ENCODE data around the gene INPP5D.

INPP5D gene

DNA sequence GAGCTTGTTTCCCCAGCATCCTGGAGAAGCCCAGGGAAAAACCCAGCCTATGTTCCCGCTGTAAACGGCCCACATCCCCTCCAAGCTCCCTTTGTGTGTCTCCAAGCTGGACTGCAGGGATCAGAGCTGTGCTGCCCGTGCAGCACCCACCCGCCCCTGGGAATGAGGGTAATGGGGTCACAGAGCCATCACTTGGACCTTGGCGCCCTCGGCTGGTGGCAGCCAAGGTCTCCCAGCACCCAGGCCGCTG lies 670 bp upstream of the INPP5D start:
- CTCF ChIA-PET, result interaction anchor here (0.7 kb wide), 3 partner anchors 20 to 185 kb away, joined by 3 to 4 read pairs (median 3); no protein-coding TSS in a partner anchor
- POLR2A ChIA-PET (ENCODE audit: low non-redundant PET), result no interaction called here
- no peak for TF ChIP-seq CTCF (conservative IDR thresholded peaks at IDR 0.05; ENCODE audit: low read depth)
- H3K27ac ChIP-seq, result no peak overlapping the region
- no peak for DNase-seq (ENCODE audit: low spot score)

GRCh38 chr2:233060501-233060979 lies 398 bp downstream of the INPP5D start:
- CTCF ChIA-PET, result interaction anchor here (0.8 kb wide), 1 partner anchor 191 kb away, joined by 3 read pairs; the partner anchor contains the start of gene ATG16L1
- no peak overlapping the region for H3K27ac ChIP-seq

DNA sequence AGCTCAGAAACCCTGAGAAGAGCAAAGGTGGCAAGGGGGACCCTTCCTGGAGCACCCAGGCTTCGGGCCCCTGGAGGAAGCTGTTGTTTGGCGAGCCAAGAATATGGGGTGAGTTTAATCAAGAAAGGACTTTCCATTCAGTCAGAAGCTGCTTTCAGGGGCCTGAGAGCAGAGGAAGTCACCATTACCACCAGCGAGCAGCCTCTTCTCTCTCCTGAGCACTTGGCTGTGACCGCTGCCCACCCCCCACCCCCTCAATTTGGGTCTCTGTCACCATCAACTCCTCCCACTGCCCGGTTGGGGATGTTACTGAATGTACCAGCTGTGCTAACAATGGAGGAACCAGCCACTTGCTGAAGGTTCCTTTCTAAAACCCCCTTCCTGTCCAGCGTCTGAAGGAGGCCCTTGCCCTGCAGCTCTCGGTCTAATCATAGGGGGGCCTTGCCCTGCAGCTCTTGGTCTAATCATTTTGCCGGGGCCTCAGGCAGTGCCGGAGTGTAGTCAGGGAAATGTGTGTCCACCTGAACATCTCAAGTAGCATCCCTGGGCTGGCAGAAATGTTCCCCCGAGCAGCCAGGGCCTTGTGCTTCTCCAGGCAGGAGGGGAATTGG lies 943 bp downstream of the INPP5D start:
- TF ChIP-seq CTCF (conservative IDR thresholded peaks at IDR 0.05; ENCODE audit: low read depth), result no peak
- no peak overlapping the region for H3K27ac ChIP-seq
- ChIA-PET CTCF (interaction anchor here (1.2 kb wide), 1 partner anchor 190 kb away, joined by 3 read pairs; the partner anchor contains the start of gene ATG16L1), POLR2A (ENCODE audit: low non-redundant PET) (no interaction called here)
- DNase-seq (ENCODE audit: low spot score), result no peak

More at GRCh38 chr2:233060501-233060979, 398 bp downstream of the INPP5D start:
- DNase-seq (ENCODE audit: low spot score), result no peak
- TF ChIP-seq CTCF (conservative IDR thresholded peaks at IDR 0.05; ENCODE audit: low read depth), result no peak
- POLR2A ChIA-PET (ENCODE audit: low non-redundant PET), result no interaction called here

DNA sequence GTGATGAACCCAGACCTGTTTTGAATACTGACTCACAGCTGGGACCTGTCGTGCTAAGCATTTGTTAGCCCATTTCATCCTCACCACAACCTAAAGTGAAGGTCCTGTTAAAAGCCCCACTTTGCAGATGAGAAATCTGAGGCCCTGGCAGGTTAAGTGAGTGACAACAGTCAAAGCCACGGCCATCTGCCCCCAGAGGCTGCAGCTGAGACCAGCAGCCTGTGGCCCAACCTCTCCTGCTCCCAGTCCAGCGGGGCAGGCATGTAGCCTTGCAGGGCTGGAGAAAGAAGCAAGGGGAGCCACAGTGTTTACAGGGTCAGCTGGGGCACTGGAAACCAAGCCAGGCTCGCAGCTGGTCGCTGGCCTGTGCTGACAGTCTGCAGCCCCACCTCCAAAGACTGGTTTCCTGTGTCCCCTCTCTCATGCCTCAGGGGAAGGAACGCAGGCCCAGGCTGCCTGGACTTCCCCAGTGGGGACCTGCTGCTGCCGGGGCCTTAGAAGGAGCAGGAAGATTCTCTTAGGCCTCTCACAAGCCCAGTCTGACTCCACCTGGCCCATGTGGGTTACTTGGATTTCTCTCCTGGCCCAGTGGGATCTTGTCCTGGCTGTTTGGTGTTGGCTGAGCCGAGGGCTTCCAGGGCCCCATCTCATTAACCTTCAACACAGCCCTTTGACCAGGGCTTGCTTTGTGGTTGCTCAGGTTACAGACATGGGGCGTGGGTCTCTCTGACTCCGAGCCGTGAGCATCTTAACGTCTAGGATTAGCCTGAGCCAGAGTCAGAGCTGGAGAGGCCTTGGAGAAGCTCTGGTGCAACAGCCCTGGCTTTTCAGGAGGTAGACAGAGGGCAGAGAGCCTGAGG lies 1.7 kb downstream of the INPP5D start:
- no peak for TF ChIP-seq CTCF (conservative IDR thresholded peaks at IDR 0.05; ENCODE audit: low read depth)
- ChIA-PET POLR2A (ENCODE audit: low non-redundant PET) (no interaction called here), CTCF (interaction anchor here (1.2 kb wide), 1 partner anchor 190 kb away, joined by 3 read pairs; the partner anchor contains the start of gene ATG16L1)
- no peak overlapping the region for H3K27ac ChIP-seq
- DNase-seq (ENCODE audit: low spot score), result no peak

GRCh38 chr2:233062451-233062850 lies 2.3 kb downstream of the INPP5D start:
- no peak for TF ChIP-seq CTCF (conservative IDR thresholded peaks at IDR 0.05; ENCODE audit: low read depth)
- no peak overlapping the region for H3K27ac ChIP-seq
- ChIA-PET POLR2A (ENCODE audit: low non-redundant PET) (no interaction called here), CTCF (no interaction called here)
- no peak for DNase-seq (ENCODE audit: low spot score)

DNA sequence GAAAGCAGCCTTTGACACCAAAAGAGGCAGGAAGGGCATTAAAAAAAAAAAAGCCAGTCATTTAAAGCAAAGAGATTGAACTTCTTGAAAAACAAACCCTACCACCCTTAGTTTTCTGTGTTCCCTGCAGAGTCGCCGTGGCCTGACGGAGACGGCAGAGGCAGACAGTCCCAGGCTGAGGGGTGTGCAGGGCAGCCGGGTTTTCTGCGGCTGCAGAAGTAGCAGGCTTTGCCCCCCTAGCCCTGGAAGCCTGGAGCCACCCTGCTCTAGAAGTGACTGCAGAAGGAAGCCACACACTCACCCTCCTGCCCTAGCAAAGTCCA lies 2.8 kb downstream of the INPP5D start:
- no peak overlapping the region for H3K27ac ChIP-seq
- DNase-seq (ENCODE audit: low spot score), result no peak
- no peak for TF ChIP-seq CTCF (conservative IDR thresholded peaks at IDR 0.05; ENCODE audit: low read depth)
- CTCF ChIA-PET, result interaction anchor here (0.6 kb wide), 1 partner anchor 54 kb away, joined by 5 read pairs; no protein-coding TSS in a partner anchor
- POLR2A ChIA-PET (ENCODE audit: low non-redundant PET), result no interaction called here
